ENCODE results near the gene RFC4. TPM values are rescaled to one million over a fixed set of nuclear protein-coding genes. Genes with fewer than 3 reads are reported as not detected.

The RFC4 gene
- total RNA-seq, 4 donors from 2014 or later: 6.1 to 26.4 (median 10.6) TPM

GRCh38 chr3:186757214-186757613 lies 49.1 kb downstream of the RFC4 start:
- Histone ChIP-seq H3K4me1 (no peaks in the 10 kb centered on the region), H3K27me3 (no peaks in the 10 kb centered on the region), H3K4me3 (no peak overlapping the region), H3K36me3 (no peaks in the 10 kb centered on the region), H3K9me3 (no peaks in the 10 kb centered on the region), H3K27ac (no peak overlapping the region)
- no peak for DNase-seq
- TF ChIP-seq CTCF (IDR thresholded peaks at IDR 0.05) (no peak), POLR2A (IDR thresholded peaks at IDR 0.05) (no peak)

DNA sequence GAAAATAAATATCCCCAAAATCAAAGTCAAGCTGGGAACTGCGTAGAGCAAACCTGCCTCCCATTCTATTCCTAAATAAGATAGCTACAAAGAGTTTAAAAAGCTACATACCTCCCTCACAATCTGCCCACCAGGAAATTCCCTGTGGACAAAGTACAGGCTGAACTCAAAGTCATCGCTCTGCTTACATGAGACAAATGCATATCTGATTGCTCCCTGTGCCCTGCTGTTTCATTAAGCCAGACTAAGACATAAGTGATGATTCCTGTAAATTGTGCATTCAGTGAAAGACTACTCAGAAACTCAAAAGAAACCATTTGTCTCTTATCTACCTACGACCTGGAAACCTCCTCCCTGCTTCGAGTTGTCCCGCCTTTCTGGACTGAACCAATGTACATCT lies 51.4 kb downstream of the RFC4 start:
- Histone ChIP-seq H3K4me3 (no peak overlapping the region), H3K27ac (no peak overlapping the region), H3K27me3 (no peaks in the 10 kb centered on the region), H3K36me3 (no peaks in the 10 kb centered on the region), H3K9me3 (no peaks in the 10 kb centered on the region), H3K4me1 (no peaks in the 10 kb centered on the region)
- TF ChIP-seq CTCF (IDR thresholded peaks at IDR 0.05): no peak
- TF ChIP-seq POLR2A (IDR thresholded peaks at IDR 0.05): no peak
- no peak for DNase-seq

DNA sequence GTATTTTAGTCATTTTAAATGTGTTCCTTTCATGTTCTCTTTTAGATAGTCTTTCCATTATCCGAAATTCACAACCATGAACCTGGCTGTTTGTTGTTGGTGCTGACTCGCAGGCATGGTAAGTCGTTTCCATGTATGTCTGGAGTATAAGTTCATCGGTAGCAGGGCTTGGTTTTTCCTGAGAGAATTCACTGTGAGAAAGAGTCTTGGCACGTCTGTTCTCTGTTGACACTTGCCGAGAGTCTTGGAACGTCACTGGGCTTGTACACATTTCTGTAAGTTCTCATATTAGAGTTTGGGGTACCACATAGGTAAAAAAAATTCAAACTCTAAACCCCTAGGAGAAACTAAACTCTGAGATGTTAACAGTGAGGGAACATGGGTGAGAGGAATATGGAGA lies 52.3 kb downstream of the RFC4 start:
- Histone ChIP-seq H3K27ac (no peak overlapping the region), H3K27me3 (no peaks in the 10 kb centered on the region), H3K36me3 (no peaks in the 10 kb centered on the region), H3K9me3 (no peaks in the 10 kb centered on the region), H3K4me1 (no peaks in the 10 kb centered on the region), H3K4me3 (no peak overlapping the region)
- no peak for DNase-seq
- TF ChIP-seq POLR2A (IDR thresholded peaks at IDR 0.05) (no peak), CTCF (IDR thresholded peaks at IDR 0.05) (no peak)

GRCh38 chr3:186751480-186751879 lies 54.8 kb downstream of the RFC4 start:
- DNase-seq: no peak
- Histone ChIP-seq H3K4me1 (no peaks in the 10 kb centered on the region), H3K36me3 (no peaks in the 10 kb centered on the region), H3K4me3 (no peak overlapping the region), H3K9me3 (no peaks in the 10 kb centered on the region), H3K27ac (peak overlapping the region in 1 of 4 donors; percentile 31), H3K27me3 (no peaks in the 10 kb centered on the region)
- TF ChIP-seq CTCF (IDR thresholded peaks at IDR 0.05): no peak
- TF ChIP-seq POLR2A (IDR thresholded peaks at IDR 0.05): no peak

DNA sequence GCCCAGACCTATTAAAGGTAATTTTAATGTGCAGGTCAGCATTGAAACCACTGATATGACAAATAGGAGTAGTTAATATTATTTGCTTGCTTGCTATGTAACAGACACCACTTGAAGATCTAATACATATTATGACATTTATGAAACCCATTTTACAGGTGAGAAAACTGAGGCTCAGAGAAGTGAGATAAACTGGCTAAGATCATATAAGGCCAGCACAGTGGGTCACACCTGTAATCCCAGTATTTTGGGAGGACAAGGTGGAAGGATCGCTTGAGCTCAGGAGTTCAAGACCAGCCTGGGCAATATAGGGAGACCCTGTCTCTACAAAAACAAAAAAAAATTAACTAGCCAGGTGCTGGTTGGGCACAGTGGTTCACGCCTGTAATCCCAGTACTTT lies 56.0 kb downstream of the RFC4 start:
- Histone ChIP-seq H3K9me3 (no peaks in the 10 kb centered on the region), H3K4me3 (no peak overlapping the region), H3K27ac (no peak overlapping the region), H3K36me3 (no peaks in the 10 kb centered on the region), H3K4me1 (peaks cover 0 to 5% (median 0%) of the 10 kb centered on the region in 4 donors), H3K27me3 (no peaks in the 10 kb centered on the region)
- no peak for DNase-seq
- TF ChIP-seq CTCF (IDR thresholded peaks at IDR 0.05) (no peak), POLR2A (IDR thresholded peaks at IDR 0.05) (no peak)

GRCh38 chr3:186746008-186746407 lies 60.3 kb downstream of the RFC4 start:
- Histone ChIP-seq H3K36me3 (no peaks in the 10 kb centered on the region), H3K27me3 (no peaks in the 10 kb centered on the region), H3K27ac (peak overlapping the region in 3 of 4 donors; percentile 56 to 76 (median 73)), H3K9me3 (no peaks in the 10 kb centered on the region), H3K4me1 (peaks cover 0 to 9% (median 0%) of the 10 kb centered on the region in 4 donors), H3K4me3 (no peak overlapping the region)
- no peak for TF ChIP-seq POLR2A (IDR thresholded peaks at IDR 0.05)
- no peak for TF ChIP-seq CTCF (IDR thresholded peaks at IDR 0.05)
- DNase-seq: peak in 2 of 3 donors; percentile 76 to 77

Data from Peyer's patch (tissue), 4 donors.